ENCODE data around the gene EEPD1.

DNA sequence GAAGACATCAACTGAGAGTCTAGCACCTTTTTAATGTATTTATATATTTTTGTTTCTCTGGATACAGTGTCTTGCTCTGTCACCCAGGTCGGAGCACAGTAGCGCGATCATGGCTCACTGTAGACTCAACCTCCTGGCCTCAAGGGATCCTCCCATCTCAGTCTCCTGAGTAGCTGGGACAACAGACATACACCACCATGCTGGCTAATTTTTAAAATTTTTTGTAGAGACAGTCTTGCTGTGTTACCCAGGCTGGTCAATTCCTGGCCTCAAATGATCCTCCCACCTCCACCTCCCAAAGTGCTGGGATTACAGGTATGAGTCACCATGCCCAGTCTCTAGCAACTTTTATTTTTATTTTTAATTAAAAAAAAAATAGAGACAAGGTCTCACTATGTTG is 185.2 kb downstream of the EEPD1 start:
- TF ChIP-seq TEAD4 (CRISPR knock-in tag; IDR thresholded peaks at IDR 0.05) (no peak), NR1H2 (CRISPR knock-in tag; IDR thresholded peaks at IDR 0.05) (no peak), ZNF232 (CRISPR knock-in tag; IDR thresholded peaks at IDR 0.05) (no peak), ATF1 (CRISPR knock-in tag; IDR thresholded peaks at IDR 0.05) (no peak)
- TF ChIP-seq, protein P1, sequence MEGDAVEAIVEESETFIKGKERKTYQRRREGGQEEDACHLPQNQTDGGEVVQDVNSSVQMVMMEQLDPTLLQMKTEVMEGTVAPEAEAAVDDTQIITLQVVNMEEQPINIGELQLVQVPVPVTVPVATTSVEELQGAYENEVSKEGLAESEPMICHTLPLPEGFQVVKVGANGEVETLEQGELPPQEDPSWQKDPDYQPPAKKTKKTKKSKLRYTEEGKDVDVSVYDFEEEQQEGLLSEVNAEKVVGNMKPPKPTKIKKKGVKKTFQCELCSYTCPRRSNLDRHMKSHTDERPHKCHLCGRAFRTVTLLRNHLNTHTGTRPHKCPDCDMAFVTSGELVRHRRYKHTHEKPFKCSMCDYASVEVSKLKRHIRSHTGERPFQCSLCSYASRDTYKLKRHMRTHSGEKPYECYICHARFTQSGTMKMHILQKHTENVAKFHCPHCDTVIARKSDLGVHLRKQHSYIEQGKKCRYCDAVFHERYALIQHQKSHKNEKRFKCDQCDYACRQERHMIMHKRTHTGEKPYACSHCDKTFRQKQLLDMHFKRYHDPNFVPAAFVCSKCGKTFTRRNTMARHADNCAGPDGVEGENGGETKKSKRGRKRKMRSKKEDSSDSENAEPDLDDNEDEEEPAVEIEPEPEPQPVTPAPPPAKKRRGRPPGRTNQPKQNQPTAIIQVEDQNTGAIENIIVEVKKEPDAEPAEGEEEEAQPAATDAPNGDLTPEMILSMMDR (IDR thresholded peaks at IDR 0.05), result no peak
- TF ChIP-seq, protein P2, sequence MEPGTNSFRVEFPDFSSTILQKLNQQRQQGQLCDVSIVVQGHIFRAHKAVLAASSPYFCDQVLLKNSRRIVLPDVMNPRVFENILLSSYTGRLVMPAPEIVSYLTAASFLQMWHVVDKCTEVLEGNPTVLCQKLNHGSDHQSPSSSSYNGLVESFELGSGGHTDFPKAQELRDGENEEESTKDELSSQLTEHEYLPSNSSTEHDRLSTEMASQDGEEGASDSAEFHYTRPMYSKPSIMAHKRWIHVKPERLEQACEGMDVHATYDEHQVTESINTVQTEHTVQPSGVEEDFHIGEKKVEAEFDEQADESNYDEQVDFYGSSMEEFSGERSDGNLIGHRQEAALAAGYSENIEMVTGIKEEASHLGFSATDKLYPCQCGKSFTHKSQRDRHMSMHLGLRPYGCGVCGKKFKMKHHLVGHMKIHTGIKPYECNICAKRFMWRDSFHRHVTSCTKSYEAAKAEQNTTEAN (CRISPR knock-in tag; IDR thresholded peaks at IDR 0.05), result no peak
- TF ChIP-seq, protein P3, sequence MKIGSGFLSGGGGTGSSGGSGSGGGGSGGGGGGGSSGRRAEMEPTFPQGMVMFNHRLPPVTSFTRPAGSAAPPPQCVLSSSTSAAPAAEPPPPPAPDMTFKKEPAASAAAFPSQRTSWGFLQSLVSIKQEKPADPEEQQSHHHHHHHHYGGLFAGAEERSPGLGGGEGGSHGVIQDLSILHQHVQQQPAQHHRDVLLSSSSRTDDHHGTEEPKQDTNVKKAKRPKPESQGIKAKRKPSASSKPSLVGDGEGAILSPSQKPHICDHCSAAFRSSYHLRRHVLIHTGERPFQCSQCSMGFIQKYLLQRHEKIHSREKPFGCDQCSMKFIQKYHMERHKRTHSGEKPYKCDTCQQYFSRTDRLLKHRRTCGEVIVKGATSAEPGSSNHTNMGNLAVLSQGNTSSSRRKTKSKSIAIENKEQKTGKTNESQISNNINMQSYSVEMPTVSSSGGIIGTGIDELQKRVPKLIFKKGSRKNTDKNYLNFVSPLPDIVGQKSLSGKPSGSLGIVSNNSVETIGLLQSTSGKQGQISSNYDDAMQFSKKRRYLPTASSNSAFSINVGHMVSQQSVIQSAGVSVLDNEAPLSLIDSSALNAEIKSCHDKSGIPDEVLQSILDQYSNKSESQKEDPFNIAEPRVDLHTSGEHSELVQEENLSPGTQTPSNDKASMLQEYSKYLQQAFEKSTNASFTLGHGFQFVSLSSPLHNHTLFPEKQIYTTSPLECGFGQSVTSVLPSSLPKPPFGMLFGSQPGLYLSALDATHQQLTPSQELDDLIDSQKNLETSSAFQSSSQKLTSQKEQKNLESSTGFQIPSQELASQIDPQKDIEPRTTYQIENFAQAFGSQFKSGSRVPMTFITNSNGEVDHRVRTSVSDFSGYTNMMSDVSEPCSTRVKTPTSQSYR (CRISPR knock-in tag; IDR thresholded peaks at IDR 0.05), result no peak
